C4-2B (cell line): ENCODE measurements around the gene BARX1.

Experiments
- ZFX ChIP-seq: fragments of 450-650 bp; IDR thresholded peaks from 2 replicates; pipeline ENCODE4 v1.6.1; 2017
- TF ChIP-seq, protein P1 (sequence below): fragments of 450-650 bp; conservative IDR thresholded peaks from 2 replicates; pipeline ENCODE4 v1.5.1; 2017; ENCODE audit warnings: mild to moderate bottlenecking

GRCh38 chr9:93949694-93950449 is 5.3 kb downstream of the BARX1 start:
- TF ChIP-seq, protein P1, sequence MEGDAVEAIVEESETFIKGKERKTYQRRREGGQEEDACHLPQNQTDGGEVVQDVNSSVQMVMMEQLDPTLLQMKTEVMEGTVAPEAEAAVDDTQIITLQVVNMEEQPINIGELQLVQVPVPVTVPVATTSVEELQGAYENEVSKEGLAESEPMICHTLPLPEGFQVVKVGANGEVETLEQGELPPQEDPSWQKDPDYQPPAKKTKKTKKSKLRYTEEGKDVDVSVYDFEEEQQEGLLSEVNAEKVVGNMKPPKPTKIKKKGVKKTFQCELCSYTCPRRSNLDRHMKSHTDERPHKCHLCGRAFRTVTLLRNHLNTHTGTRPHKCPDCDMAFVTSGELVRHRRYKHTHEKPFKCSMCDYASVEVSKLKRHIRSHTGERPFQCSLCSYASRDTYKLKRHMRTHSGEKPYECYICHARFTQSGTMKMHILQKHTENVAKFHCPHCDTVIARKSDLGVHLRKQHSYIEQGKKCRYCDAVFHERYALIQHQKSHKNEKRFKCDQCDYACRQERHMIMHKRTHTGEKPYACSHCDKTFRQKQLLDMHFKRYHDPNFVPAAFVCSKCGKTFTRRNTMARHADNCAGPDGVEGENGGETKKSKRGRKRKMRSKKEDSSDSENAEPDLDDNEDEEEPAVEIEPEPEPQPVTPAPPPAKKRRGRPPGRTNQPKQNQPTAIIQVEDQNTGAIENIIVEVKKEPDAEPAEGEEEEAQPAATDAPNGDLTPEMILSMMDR: no peak
- no peak for TF ChIP-seq ZFX
